A172 (cell line): ENCODE measurements around the gene UHRF2. TPM values are rescaled to one million over a fixed set of nuclear protein-coding genes. Genes with fewer than 3 reads are reported as not detected.

ENCODE experiments used
- total RNA-seq: library from RNA; depleted of rRNA; stranded (reverse); fragments of >200 nt; shearing (Covaris generic); gene quantifications from 2 replicates; pipeline ENCODE4 v1.2.3, GENCODE V29; 2014; rRNA removed

Gene UHRF2
- total RNA-seq, 1 experiment from 2014 or later, result 30.3 TPM

Other genes starting within 250 kb of the UHRF2 start
- not detected in 2 replicates for gene IL33, start 197.4 kb upstream of the UHRF2 start, total RNA-seq
- not detected in 2 replicates for gene TPD52L3, start 84.8 kb upstream of the UHRF2 start, total RNA-seq
- gene GLDC, start 232.5 kb downstream of the UHRF2 start, total RNA-seq, result 2.3 and 2.9 TPM in 2 replicates